OCI-LY7 (cell line): ENCODE results near the gene ROMO1. TPM values are rescaled to one million over a fixed set of nuclear protein-coding genes. Genes with fewer than 3 reads are reported as not detected.

Experiments used
- BruUV-seq: library from RNA; stranded (reverse); fragments of 400-500 nt; replicated peaks from 2 replicates; lab custom pipeline; 2021; lab: Mats Ljungman, UMichigan
- CTCF ChIA-PET: fragments of 300-600 bp; sonication (Branson Sonifier 250); formaldehyde crosslinking; loops from one replicate; lab custom pipeline; 2022; ENCODE audit warnings: antibody characterized with exemption; ENCODE audit not compliant: unreplicated experiment; lab: Charles Lee
- POLR2A ChIA-PET: fragments of 300-600 bp; sonication (Branson Sonifier 250); formaldehyde crosslinking; loops from one replicate; lab custom pipeline; 2022; ENCODE audit warnings: antibody characterized with exemption; lab: Charles Lee
- DNase-seq: peaks from one replicate; pipeline ENCODE4 v3.0.0-alpha.2; 2015; ENCODE audit warnings: low spot score
- H2AFZ ChIP-seq: fragments of 200-600 bp; sonication (generic), shearing (Covaris generic); 2 replicates; pipeline ENCODE4 v1.6.1; 2014; ENCODE audit warnings: mild to moderate bottlenecking, antibody characterized with exemption, low read length, moderate library complexity
- H3K27ac ChIP-seq: fragments of 200-600 bp; sonication (generic); 2 replicates; pipeline ENCODE4 v1.5.1; 2014; ENCODE audit warnings: mixed run types, low read depth, mild to moderate bottlenecking, moderate library complexity, low read length, inconsistent platforms; ENCODE audit not compliant: poor library complexity, severe bottlenecking
- H3K36me3 ChIP-seq: fragments of 200-600 bp; sonication (generic); 2 replicates; pipeline ENCODE4 v1.6.1; 2014; ENCODE audit warnings: mild to moderate bottlenecking, antibody characterized with exemption, low read length, moderate library complexity, mixed read lengths; ENCODE audit not compliant: insufficient read depth
- H3K4me1 ChIP-seq: fragments of 200-600 bp; sonication (generic); 2 replicates; pipeline ENCODE4 v1.5.1; 2014; ENCODE audit warnings: mild to moderate bottlenecking, low read length; ENCODE audit not compliant: insufficient read depth, poor library complexity, severe bottlenecking
- H3K4me2 ChIP-seq: fragments of 200-600 bp; sonication (generic); 2 replicates; pipeline ENCODE4 v1.6.1; 2014; ENCODE audit warnings: mild to moderate bottlenecking, low read length
- H3K4me3 ChIP-seq: fragments of 200-600 bp; sonication (generic); 2 replicates; pipeline ENCODE4 v1.5.1; 2014; ENCODE audit warnings: mild to moderate bottlenecking, low read depth, low read length; ENCODE audit not compliant: poor library complexity, severe bottlenecking
- H3K79me2 ChIP-seq: fragments of 200-600 bp; sonication (generic); 2 replicates; pipeline ENCODE4 v1.6.1; 2016; ENCODE audit warnings: low read depth, mild to moderate bottlenecking, low read length, moderate library complexity, mixed read lengths; ENCODE audit not compliant: insufficient read depth
- H3K9me2 ChIP-seq: fragments of 200-600 bp; sonication (generic); 2 replicates; pipeline ENCODE4 v1.6.1; 2016; ENCODE audit warnings: mild to moderate bottlenecking, low read length, mixed read lengths; ENCODE audit not compliant: insufficient read depth
- H3K9me3 ChIP-seq: fragments of 200-600 bp; sonication (generic); 2 replicates; pipeline ENCODE4 v1.6.1; 2014; ENCODE audit warnings: mild to moderate bottlenecking, mixed run types, low read length, mixed read lengths
- H4K20me1 ChIP-seq: fragments of 200-600 bp; sonication (generic); 2 replicates; pipeline ENCODE4 v1.6.1; 2014; ENCODE audit warnings: mild to moderate bottlenecking, antibody characterized with exemption, low read length, moderate library complexity, mixed read lengths; ENCODE audit not compliant: insufficient read depth
- EZH2phosphoT487 ChIP-seq: fragments of 200-600 bp; sonication (generic); IDR thresholded peaks from 2 replicates; pipeline ENCODE4 v1.6.1; 2018; ENCODE audit warnings: low read depth, borderline replicate concordance, mild to moderate bottlenecking, mixed run types, antibody characterized with exemption, low read length, moderate library complexity, mixed read lengths
- intact Hi-C: fragments of 100-400 bp; cut with micrococcal nuclease; formaldehyde crosslinking; loops from one replicate; pipeline ENCODE4 v1.10.0; 2022; ENCODE audit not compliant: unreplicated experiment
- total RNA-seq, 2 experiments: library from RNA; depleted of rRNA in 1 of 2; stranded (reverse); fragments of >200 nt in 1 of 2; shearing (Covaris generic) in 1 of 2; gene quantifications; 2 replicates each; pipeline ENCODE4 v1.2.3, GENCODE V29; 2014 to 2022
- TF ChIP-seq, protein P1 (sequence below): fragments of 200-600 bp; sonication (generic); conservative IDR thresholded peaks from 2 replicates; pipeline ENCODE4 v1.5.1; 2014; ENCODE audit warnings: mild to moderate bottlenecking, antibody characterized with exemption, low read length, moderate library complexity, mixed read lengths

Gene ROMO1
- total RNA-seq, 2 experiments from 2014 or later = 164 to 393 TPM

DNA sequence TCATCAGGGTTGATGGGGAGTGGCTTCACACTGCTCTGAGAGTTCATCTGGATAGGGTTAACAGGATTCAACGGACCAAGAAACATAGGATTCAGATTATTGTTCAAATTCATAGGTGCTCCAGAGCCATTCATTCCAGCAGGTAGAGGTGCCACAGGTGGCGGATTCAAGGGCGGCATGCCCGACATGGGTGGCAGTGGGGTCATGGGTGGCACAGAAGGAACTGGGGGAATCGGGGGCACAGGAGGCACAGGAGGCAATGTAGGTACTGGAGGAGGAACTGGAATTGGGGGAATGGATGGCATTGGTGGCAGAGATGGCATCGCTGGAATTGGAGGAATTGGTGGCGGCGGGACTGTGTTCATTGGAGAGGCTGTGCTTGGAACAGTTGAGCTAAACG lies 44.8 kb upstream of the ROMO1 start:
- CTCF ChIA-PET = no interaction called here

GRCh38 chr20:35657271-35657670 lies 41.9 kb upstream of the ROMO1 start:
- Histone ChIP-seq H3K9me2 (no peaks in the 10 kb centered on the region), H3K4me3 (no peak overlapping the region), H2AFZ (no peak overlapping the region), H3K27ac (no peak overlapping the region), H3K79me2 (peaks cover 100% of the 10 kb centered on the region), H3K4me2 (no peak overlapping the region), H3K9me3 (no peaks in the 10 kb centered on the region; the same call in 1 of the 2 replicates), H4K20me1 (peaks cover 56% of the 10 kb centered on the region), H3K36me3 (peaks cover 85% of the 10 kb centered on the region), H3K4me1 (peaks cover 41% of the 10 kb centered on the region)
- BruUV-seq = no TSS peak
- ChIA-PET POLR2A (interaction anchor here (0.5 kb wide), 1 partner anchor 41 kb away, joined by 3 read pairs; the partner anchor contains the start of gene SPAG4), CTCF (no interaction called here)
- no peak for DNase-seq
- intact Hi-C loops = no loop called here
- no peak for TF ChIP-seq EZH2phosphoT487
- TF ChIP-seq, protein P1, sequence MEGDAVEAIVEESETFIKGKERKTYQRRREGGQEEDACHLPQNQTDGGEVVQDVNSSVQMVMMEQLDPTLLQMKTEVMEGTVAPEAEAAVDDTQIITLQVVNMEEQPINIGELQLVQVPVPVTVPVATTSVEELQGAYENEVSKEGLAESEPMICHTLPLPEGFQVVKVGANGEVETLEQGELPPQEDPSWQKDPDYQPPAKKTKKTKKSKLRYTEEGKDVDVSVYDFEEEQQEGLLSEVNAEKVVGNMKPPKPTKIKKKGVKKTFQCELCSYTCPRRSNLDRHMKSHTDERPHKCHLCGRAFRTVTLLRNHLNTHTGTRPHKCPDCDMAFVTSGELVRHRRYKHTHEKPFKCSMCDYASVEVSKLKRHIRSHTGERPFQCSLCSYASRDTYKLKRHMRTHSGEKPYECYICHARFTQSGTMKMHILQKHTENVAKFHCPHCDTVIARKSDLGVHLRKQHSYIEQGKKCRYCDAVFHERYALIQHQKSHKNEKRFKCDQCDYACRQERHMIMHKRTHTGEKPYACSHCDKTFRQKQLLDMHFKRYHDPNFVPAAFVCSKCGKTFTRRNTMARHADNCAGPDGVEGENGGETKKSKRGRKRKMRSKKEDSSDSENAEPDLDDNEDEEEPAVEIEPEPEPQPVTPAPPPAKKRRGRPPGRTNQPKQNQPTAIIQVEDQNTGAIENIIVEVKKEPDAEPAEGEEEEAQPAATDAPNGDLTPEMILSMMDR = no peak

More for the DNA sequence above, 44.8 kb upstream of the ROMO1 start:
- Histone ChIP-seq H3K9me3 (no peaks in the 10 kb centered on the region), H3K4me3 (no peak overlapping the region), H3K36me3 (peaks cover 97% of the 10 kb centered on the region), H2AFZ (no peak overlapping the region), H3K4me1 (peaks cover 14% of the 10 kb centered on the region), H3K9me2 (no peaks in the 10 kb centered on the region), H3K4me2 (no peak overlapping the region), H3K27ac (no peak overlapping the region), H3K79me2 (peaks cover 100% of the 10 kb centered on the region), H4K20me1 (peaks cover 36% of the 10 kb centered on the region)
- TF ChIP-seq, protein P1 = no peak
- no peak for TF ChIP-seq EZH2phosphoT487
- no peak for DNase-seq
- POLR2A ChIA-PET = interaction anchor here (0.6 kb wide), 1 partner anchor 216 kb away, joined by 5 read pairs; no protein-coding TSS in a partner anchor
- no TSS peak for BruUV-seq
- intact Hi-C loops = no loop called here
